GM18508 (cell line): ENCODE measurements around the gene ZNF333.

Source experiments
- ATAC-seq: cut with Tn5 transposase; IDR thresholded peaks from one replicate; pipeline ENCODE4 v1.9.1; 2021; ENCODE audit warnings: moderate number of reproducible peaks; ENCODE audit not compliant: insufficient read depth, unreplicated experiment

ZNF333 gene

GRCh38 chr19:14694641-14695266 lies 4.9 kb downstream of the ZNF333 start:
- ATAC-seq: no peak

GRCh38 chr19:14695471-14695870 lies 5.6 kb downstream of the ZNF333 start:
- ATAC-seq: no peak

GRCh38 chr19:14699641-14700040 lies 9.8 kb downstream of the ZNF333 start:
- no peak for ATAC-seq

- no peak for ATAC-seq
These were observed 11.0 kb downstream of the ZNF333 start for GRCh38 chr19:14700711-14701375.

GRCh38 chr19:14703833-14704232 lies 14.0 kb downstream of the ZNF333 start:
- no peak for ATAC-seq

- ATAC-seq: no peak
These were observed 14.6 kb downstream of the ZNF333 start for GRCh38 chr19:14704450-14704849.

- no peak for ATAC-seq
These were observed 26.0 kb downstream of the ZNF333 start for GRCh38 chr19:14715841-14716240.

GRCh38 chr19:14718522-14719116 lies 28.8 kb downstream of the ZNF333 start:
- ATAC-seq: no peak

GRCh38 chr19:14719162-14719561 lies 29.3 kb downstream of the ZNF333 start:
- no peak for ATAC-seq

- ATAC-seq: no peak
These were observed 32.3 kb downstream of the ZNF333 start for GRCh38 chr19:14722127-14722526.

GRCh38 chr19:14728595-14728994 lies 38.7 kb downstream of the ZNF333 start:
- no peak for ATAC-seq

- no peak for ATAC-seq
These were observed 41.4 kb downstream of the ZNF333 start for GRCh38 chr19:14731200-14731599.

- ATAC-seq: no peak
These were observed 42.7 kb downstream of the ZNF333 start for GRCh38 chr19:14732510-14732909.

GRCh38 chr19:14733574-14733973 lies 43.7 kb downstream of the ZNF333 start:
- ATAC-seq: no peak

- ATAC-seq: no peak
These were observed 46.1 kb downstream of the ZNF333 start for GRCh38 chr19:14735915-14736314.

- ATAC-seq: no peak
These were observed 57.0 kb downstream of the ZNF333 start for GRCh38 chr19:14746886-14747285.

- ATAC-seq: no peak
These were observed 58.8 kb downstream of the ZNF333 start for GRCh38 chr19:14748601-14749000.

GRCh38 chr19:14758816-14759215 lies 69.0 kb downstream of the ZNF333 start:
- ATAC-seq: no peak

GRCh38 chr19:14761607-14762006 lies 71.8 kb downstream of the ZNF333 start:
- ATAC-seq: no peak

GRCh38 chr19:14762111-14762510 lies 72.3 kb downstream of the ZNF333 start:
- no peak for ATAC-seq

- no peak for ATAC-seq
These were observed 73.8 kb downstream of the ZNF333 start for GRCh38 chr19:14763497-14764145.
